Upper lobe of right lung (tissue), 1 donor: ENCODE measurements around the gene MBOAT2. TPM values are rescaled to one million over a fixed set of nuclear protein-coding genes. Genes with fewer than 3 reads are reported as not detected.

Experiments
- ATAC-seq: fragments of 200-7000 bp; cut with Tn5 transposase; one replicate; pipeline ENCODE4 v1.9.1; 2020; ENCODE audit warnings: mild to moderate bottlenecking, moderate library complexity
- DNase-seq: peaks from one replicate; pipeline ENCODE4 v3.0.0-alpha.2; 2020
- H3K27ac ChIP-seq: fragments of 200-600 bp; one replicate; pipeline ENCODE4 v1.8.0; 2022
- H3K27me3 ChIP-seq: fragments of 200-600 bp; one replicate; pipeline ENCODE4 v1.8.0; 2022; ENCODE audit warnings: mild to moderate bottlenecking
- H3K36me3 ChIP-seq: fragments of 200-600 bp; one replicate; pipeline ENCODE4 v1.8.0; 2022
- H3K4me1 ChIP-seq: fragments of 200-600 bp; one replicate; pipeline ENCODE4 v1.8.0; 2022
- H3K4me3 ChIP-seq: fragments of 200-600 bp; one replicate; pipeline ENCODE4 v1.8.0; 2022; ENCODE audit warnings: mild to moderate bottlenecking
- H3K9me3 ChIP-seq: fragments of 200-600 bp; one replicate; pipeline ENCODE4 v1.8.0; 2022
- CTCF ChIP-seq: fragments of 200-600 bp; IDR thresholded peaks from one replicate; pipeline ENCODE4 v1.8.0; 2022; ENCODE audit warnings: antibody characterized with exemption
- intact Hi-C: fragments of 100-400 bp; cut with DNase I; formaldehyde crosslinking; loops from one replicate; pipeline ENCODE4 v1.11.0; 2022
- total RNA-seq: library from RNA; stranded (reverse); fragmentation: NEBNext Ultra II Directional; extraction: Animal tissue kit (Norgen Biotek cat#: 25700); gene quantifications from one replicate; pipeline ENCODE4 v1.2.1, GENCODE V29; 2021
- donor health status: DM: no; HTN: yes; CAD: no; lungs with severe emphysema.

The MBOAT2 gene
- total RNA-seq, 1 donor from 2014 or later: 31.4 TPM

DNA sequence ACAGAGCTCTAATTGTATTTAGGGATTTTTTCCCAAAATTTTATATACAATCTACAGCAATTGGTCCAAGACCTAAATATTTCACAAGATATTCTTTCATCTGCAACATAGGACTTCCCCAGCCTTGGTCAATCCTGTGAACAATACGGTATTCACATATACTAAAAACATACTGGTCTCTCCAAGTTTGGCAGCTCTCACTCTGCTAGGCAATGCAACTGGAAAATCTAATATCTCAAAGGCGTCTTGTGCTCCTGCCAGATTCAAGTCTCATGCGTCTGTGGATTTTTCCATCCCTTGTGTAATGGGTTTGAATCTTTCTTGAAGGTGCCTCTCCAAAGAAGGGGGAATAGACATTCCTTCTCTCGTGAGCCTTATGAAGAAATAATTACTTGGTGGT lies 27.4 kb upstream of the MBOAT2 start:
- H3K27me3 ChIP-seq: no peaks in the 10 kb centered on the region
- ATAC-seq (no peak), DNase-seq (no peak)
- H3K36me3 ChIP-seq: no peaks in the 10 kb centered on the region
- intact Hi-C loops: no loop called here
- no peaks in the 10 kb centered on the region for H3K9me3 ChIP-seq
- H3K27ac ChIP-seq: no peak overlapping the region
- TF ChIP-seq CTCF: no peak
- H3K4me3 ChIP-seq: no peak overlapping the region
- no peaks in the 10 kb centered on the region for H3K4me1 ChIP-seq

DNA sequence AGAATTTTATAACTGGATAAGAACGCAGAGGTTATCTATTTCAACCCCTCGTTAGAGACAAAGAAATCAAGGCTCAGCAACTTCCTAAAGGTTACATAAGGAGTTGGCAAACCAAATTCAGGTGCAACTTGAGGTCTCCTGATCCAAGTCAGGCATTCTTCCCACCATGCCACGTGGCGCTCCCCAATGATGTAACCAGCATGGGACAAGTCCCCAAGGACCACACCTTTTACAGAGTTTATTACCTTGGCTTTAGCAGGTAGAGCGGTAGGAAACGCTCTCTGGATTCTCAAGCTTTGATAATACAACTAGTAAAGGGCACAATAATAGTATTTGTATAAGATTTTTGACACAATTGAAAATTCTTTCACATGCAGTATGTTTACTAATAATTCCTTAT lies 26.7 kb upstream of the MBOAT2 start:
- no peaks in the 10 kb centered on the region for H3K4me1 ChIP-seq
- H3K36me3 ChIP-seq: no peaks in the 10 kb centered on the region
- H3K27me3 ChIP-seq: no peaks in the 10 kb centered on the region
- no peak for DNase-seq
- no peak for ATAC-seq
- no peak overlapping the region for H3K4me3 ChIP-seq
- no peak overlapping the region for H3K27ac ChIP-seq
- no peak for TF ChIP-seq CTCF
- H3K9me3 ChIP-seq: no peaks in the 10 kb centered on the region
- intact Hi-C loops: no loop called here

GRCh38 chr2:9029721-9030120 lies 26.2 kb upstream of the MBOAT2 start:
- no peak for DNase-seq
- Histone ChIP-seq H3K27me3 (no peaks in the 10 kb centered on the region), H3K4me3 (no peak overlapping the region), H3K9me3 (no peaks in the 10 kb centered on the region), H3K4me1 (no peaks in the 10 kb centered on the region), H3K27ac (no peak overlapping the region), H3K36me3 (no peaks in the 10 kb centered on the region)
- no peak for TF ChIP-seq CTCF
- ATAC-seq: no peak
- intact Hi-C loops: no loop called here

DNA sequence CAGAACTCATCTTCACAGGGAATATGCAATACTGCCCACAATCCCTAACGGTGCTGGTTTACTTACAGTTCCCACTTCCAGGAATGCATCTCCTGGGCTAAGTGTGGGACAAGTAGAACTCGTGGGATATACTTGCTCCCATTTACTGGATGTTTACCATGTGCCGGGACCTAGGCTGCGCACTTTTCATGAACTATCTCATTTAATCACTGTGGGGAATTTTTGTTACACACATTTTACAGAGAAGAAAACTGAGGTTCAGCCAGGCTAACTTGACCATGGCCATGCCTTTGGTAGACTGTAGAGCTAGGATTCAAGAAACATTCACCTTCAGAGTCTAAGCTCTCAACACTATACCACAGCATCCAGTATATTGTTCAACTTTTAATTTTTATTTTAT lies 24.4 kb upstream of the MBOAT2 start:
- H3K36me3 ChIP-seq: no peaks in the 10 kb centered on the region
- intact Hi-C loops: no loop called here
- TF ChIP-seq CTCF: no peak
- H3K4me3 ChIP-seq: no peak overlapping the region
- no peaks in the 10 kb centered on the region for H3K9me3 ChIP-seq
- ATAC-seq: no peak
- no peak for DNase-seq
- H3K4me1 ChIP-seq: no peaks in the 10 kb centered on the region
- H3K27ac ChIP-seq: no peak overlapping the region
- no peaks in the 10 kb centered on the region for H3K27me3 ChIP-seq

- Histone ChIP-seq H3K4me1 (no peaks in the 10 kb centered on the region), H3K27me3 (no peaks in the 10 kb centered on the region), H3K36me3 (no peaks in the 10 kb centered on the region), H3K27ac (no peak overlapping the region), H3K9me3 (no peaks in the 10 kb centered on the region), H3K4me3 (no peak overlapping the region)
- no peak for DNase-seq
- no peak for TF ChIP-seq CTCF
- ATAC-seq: no peak
- intact Hi-C loops: no loop called here
Measured at GRCh38 chr2:9025746-9026145, 22.3 kb upstream of the MBOAT2 start.

DNA sequence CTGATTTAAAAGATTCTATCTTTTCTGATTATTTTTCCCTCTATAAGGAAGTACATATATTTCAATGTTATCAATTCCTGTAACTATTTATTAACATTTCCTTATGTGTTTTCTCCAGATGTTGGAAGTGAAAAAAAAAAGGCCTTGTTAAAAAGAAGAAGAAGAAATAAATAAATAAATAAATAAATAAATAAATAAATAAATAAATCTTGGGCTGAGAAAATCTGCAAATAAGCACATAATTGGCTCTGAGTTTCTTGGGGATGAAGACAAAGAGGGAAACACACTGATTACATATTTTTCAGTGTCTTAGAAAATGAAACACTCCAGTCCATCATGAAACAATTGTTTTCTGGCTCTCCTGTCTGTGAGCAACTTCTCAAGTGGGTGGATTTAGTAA lies 21.1 kb upstream of the MBOAT2 start:
- H3K9me3 ChIP-seq: no peaks in the 10 kb centered on the region
- intact Hi-C loops: no loop called here
- no peaks in the 10 kb centered on the region for H3K36me3 ChIP-seq
- no peak overlapping the region for H3K4me3 ChIP-seq
- DNase-seq (no peak), ATAC-seq (no peak)
- no peaks in the 10 kb centered on the region for H3K27me3 ChIP-seq
- H3K4me1 ChIP-seq: no peaks in the 10 kb centered on the region
- H3K27ac ChIP-seq: no peak overlapping the region
- no peak for TF ChIP-seq CTCF
